Lung (tissue), 12 donors: ENCODE results near the gene BMAL1. TPM values are rescaled to one million over a fixed set of nuclear protein-coding genes. Genes with fewer than 3 reads are reported as not detected.
A peak's percentile ranks its signal among the peaks of the same experiment; 100 is the strongest.

ENCODE experiments used
- ATAC-seq: fragments of 200-7000 bp; cut with Tn5 transposase; one replicate; pipeline ENCODE4 v1.9.1; 2020; ENCODE audit warnings: moderate number of reproducible peaks; ENCODE audit not compliant: insufficient read depth, low FRiP score
- DNase-seq, 3 donors: peaks; one replicate each; pipeline ENCODE4 v3.0.0-alpha.2; 2013 to 2017
- H3K27ac ChIP-seq, 2 donors: one replicate each; pipeline ENCODE4 v1.5.1; 2013; ENCODE audit warnings: mild to moderate bottlenecking in 2 of 2, moderate library complexity in 2 of 2, control low read depth in 1 of 2, inconsistent platforms in 1 of 2, low read depth in 1 of 2, low read length in 1 of 2
- H3K27me3 ChIP-seq, 3 donors: one replicate each; pipeline ENCODE4 v1.5.1; 2013; ENCODE audit warnings: low read length in 2 of 3; ENCODE audit not compliant: control insufficient read depth in 3 of 3, insufficient read depth in 3 of 3
- H3K36me3 ChIP-seq, 4 donors: one replicate each; pipeline ENCODE4 v1.5.1; 2013; ENCODE audit warnings: low read length in 4 of 4, mild to moderate bottlenecking in 1 of 4, moderate library complexity in 1 of 4; ENCODE audit not compliant: control insufficient read depth in 4 of 4, insufficient read depth in 4 of 4
- H3K4me1 ChIP-seq, 5 donors: one replicate each; pipeline ENCODE4 v1.5.1; 2013; ENCODE audit warnings: low read length in 5 of 5, mild to moderate bottlenecking in 2 of 5, moderate library complexity in 1 of 5; ENCODE audit not compliant: control insufficient read depth in 5 of 5, insufficient read depth in 5 of 5
- H3K4me3 ChIP-seq: one replicate; pipeline ENCODE4 v1.5.1; 2013; ENCODE audit warnings: mild to moderate bottlenecking, control low read depth, moderate library complexity
- H3K9ac ChIP-seq, 2 donors: one replicate each; pipeline ENCODE4 v1.5.1; 2013; ENCODE audit warnings: low read length in 2 of 2, control low read depth in 1 of 2; ENCODE audit not compliant: insufficient read depth in 1 of 2
- H3K9me3 ChIP-seq, 4 donors: one replicate each; pipeline ENCODE4 v1.5.1; 2013; ENCODE audit warnings: low read length in 3 of 4, mild to moderate bottlenecking in 1 of 4, moderate library complexity in 1 of 4; ENCODE audit not compliant: control insufficient read depth in 4 of 4, insufficient read depth in 3 of 4
- WGBS, 2 donors: extraction: QIAGEN DNeasy Blood & Tissue Kit; methylation state at CpG; one replicate each; pipeline ENCODE4 v1.1.7; 2013; 5-methylcytosine and 5-hydroxymethylcytosine counted together
- polyA plus RNA-seq, 2 donors: library from polyadenylated mRNA; stranded (reverse); fragments of 200-250 nt; gene quantifications; one replicate each; pipeline ENCODE4 v1.2.1, GENCODE V29; 2013
- total RNA-seq, 2 donors: library from RNA; depleted of rRNA in 1 of 2; stranded (reverse); fragments of >200 nt in 1 of 2; gene quantifications; one replicate each; pipeline ENCODE4 v1.2.1, GENCODE V29; 2014 to 2021
- TF ChIP-seq, protein P1 (sequence below): IDR thresholded peaks from 2 replicates; pipeline ENCODE4 v1.5.1; 2012; ENCODE audit warnings: mild to moderate bottlenecking; ENCODE audit errors: control extremely low read depth, extremely low read depth
- donor health status: control.
- donor health status: control.
- donor health status: Bipolar disorder and iron deficiency.
- donor health status: healthy.
- donor health status: DM: yes; HTN: yes; CAD: no.

The BMAL1 gene
- total and polyA plus RNA-seq, 4 donors = 13.4 to 38.0 (median 26.2) TPM

DNA sequence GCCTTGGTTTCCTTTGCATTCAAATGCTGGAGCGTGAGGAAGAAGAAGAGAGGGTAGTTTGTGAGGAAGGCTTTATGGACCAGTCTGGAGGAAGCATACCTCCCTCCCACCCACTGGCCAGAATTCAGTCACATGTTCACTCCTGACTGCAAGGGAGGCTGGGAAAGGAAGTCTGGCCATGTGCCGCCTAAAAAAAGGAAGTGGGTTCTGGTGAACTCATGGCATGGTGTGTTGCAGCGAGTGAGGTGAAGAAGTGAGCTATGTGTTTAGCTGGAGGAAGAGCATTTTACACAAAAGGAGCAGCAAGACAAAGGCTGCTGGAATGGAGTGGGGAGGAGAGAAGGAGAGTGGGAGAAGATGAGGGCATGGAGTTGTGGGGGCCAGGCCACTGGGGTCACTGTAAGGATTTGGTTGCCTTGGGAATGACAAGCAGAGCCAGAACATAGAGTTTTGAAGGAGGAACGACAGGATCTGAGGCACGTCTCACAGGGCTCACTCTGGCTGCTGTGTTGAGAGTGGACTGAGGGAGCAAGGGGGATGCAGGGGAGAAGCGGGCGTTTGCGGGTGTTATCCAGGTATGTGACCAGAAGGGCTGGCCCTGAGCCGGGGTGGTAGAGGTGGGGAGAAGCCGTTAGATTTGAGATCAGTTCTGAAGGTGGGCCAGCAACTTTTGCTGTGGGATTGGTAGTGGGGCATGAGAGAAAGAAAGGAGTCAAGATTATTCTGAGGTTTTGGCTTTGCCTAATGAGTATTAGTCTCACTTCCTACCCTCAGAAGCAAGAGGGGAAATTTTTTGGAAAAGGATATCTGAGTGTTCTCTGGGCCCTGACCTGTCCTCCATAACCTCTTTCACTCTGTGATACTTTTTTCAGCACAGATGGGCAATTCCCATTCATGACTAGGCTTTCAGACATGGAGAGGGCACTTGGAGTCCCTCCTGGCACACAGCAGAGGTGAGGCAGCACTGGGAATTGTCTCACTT, 26.4 kb downstream of the BMAL1 start:
- 75 to 86% methylated on average over 10 of the region's 10 CpGs for whole genome bisulfite sequencing, 2 donors
- H3K36me3 ChIP-seq = no peaks in the 10 kb centered on the region
- DNase-seq = no peak
- H3K9ac ChIP-seq = no peak overlapping the region
- H3K27ac ChIP-seq = peak overlapping the region in 1 of 2 donors; percentile 57
- H3K9me3 ChIP-seq = no peaks in the 10 kb centered on the region
- no peaks in the 10 kb centered on the region for H3K27me3 ChIP-seq
- ATAC-seq = peak; percentile 75
- TF ChIP-seq, protein P1, sequence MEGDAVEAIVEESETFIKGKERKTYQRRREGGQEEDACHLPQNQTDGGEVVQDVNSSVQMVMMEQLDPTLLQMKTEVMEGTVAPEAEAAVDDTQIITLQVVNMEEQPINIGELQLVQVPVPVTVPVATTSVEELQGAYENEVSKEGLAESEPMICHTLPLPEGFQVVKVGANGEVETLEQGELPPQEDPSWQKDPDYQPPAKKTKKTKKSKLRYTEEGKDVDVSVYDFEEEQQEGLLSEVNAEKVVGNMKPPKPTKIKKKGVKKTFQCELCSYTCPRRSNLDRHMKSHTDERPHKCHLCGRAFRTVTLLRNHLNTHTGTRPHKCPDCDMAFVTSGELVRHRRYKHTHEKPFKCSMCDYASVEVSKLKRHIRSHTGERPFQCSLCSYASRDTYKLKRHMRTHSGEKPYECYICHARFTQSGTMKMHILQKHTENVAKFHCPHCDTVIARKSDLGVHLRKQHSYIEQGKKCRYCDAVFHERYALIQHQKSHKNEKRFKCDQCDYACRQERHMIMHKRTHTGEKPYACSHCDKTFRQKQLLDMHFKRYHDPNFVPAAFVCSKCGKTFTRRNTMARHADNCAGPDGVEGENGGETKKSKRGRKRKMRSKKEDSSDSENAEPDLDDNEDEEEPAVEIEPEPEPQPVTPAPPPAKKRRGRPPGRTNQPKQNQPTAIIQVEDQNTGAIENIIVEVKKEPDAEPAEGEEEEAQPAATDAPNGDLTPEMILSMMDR = no peak
- peaks cover 0 to 43% (median 0%) of the 10 kb centered on the region in 5 donors for H3K4me1 ChIP-seq
- no peak overlapping the region for H3K4me3 ChIP-seq

DNA sequence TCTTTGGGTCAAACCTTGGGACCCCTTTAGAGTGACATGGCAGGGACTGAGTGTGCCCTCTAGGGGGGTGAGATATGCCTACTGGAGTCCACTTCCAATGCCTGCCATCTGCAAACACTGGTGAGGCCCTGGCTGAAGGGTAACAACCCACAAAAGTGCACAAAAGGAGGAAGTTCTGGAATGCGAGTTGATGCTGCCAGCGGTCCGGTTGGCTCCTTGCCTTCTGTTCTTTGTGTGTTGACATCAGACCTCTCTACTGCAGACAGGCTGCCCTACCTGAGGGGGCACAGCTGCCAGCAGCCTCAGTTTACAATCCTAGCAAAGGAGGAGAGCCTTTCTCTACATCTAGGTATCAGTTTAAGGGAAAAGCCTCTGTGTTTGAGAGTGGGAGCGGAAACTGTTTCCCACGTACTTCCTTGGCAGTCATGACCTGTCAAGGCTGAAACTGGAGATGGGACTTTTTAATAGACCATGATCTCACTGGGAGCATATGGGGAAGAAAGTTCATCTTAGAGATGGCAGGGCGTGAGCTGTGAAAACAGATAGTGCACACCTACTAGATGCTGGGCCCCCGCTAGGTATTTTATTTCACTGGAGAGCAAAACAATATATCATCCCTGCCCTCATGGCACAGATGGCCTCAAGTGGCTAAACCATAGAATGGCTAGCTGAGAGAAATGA, 27.2 kb downstream of the BMAL1 start:
- 60 to 65% methylated on average over 7 of the region's 7 CpGs for WGBS, 2 donors
- DNase-seq (no peak), ATAC-seq (no peak)
- TF ChIP-seq, protein P1 = no peak
- H3K27ac ChIP-seq = peak overlapping the region in 1 of 2 donors; percentile 57
- H3K36me3 ChIP-seq = no peaks in the 10 kb centered on the region
- H3K27me3 ChIP-seq = no peaks in the 10 kb centered on the region
- H3K4me1 ChIP-seq = peaks cover 0 to 34% (median 0%) of the 10 kb centered on the region in 5 donors
- H3K4me3 ChIP-seq = no peak overlapping the region
- no peak overlapping the region for H3K9ac ChIP-seq
- H3K9me3 ChIP-seq = no peaks in the 10 kb centered on the region

DNA sequence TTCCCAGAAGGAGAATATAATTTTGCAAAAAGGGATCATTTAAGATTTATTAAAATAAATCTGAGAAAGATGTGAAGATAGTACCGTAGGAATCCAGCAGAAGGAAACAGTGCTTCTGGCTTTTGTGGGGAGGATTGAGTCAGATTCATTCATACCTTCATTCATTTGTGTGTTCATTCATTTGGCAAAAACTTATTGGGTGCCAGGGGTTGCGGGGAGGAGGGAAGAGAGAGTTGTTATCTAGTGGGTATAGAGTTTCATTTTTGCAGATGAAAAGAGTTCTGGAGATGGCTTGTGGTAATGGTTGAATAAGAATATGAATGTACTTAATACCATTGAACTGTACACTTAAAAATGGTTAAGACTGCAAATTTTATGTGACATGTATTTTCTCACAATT, 31.1 kb downstream of the BMAL1 start:
- TF ChIP-seq, protein P1 = no peak
- H3K27ac ChIP-seq = no peak overlapping the region
- no peaks in the 10 kb centered on the region for H3K27me3 ChIP-seq

More for the DNA sequence above, 31.1 kb downstream of the BMAL1 start:
- Histone ChIP-seq H3K9me3 (no peaks in the 10 kb centered on the region), H3K4me3 (no peak overlapping the region), H3K9ac (no peak overlapping the region), H3K4me1 (peaks cover 0 to 23% (median 5%) of the 10 kb centered on the region in 5 donors), H3K36me3 (no peaks in the 10 kb centered on the region)
- 92 to 94% methylated on average over 2 of the region's 2 CpGs for WGBS, 2 donors
- ATAC-seq (no peak), DNase-seq (no peak)
